Chondrocyte (in vitro differentiated cells): ENCODE results near the gene DCTN2. TPM values are rescaled to one million over a fixed set of nuclear protein-coding genes. Genes with fewer than 3 reads are reported as not detected.

ENCODE experiments used
- DNase-seq: peaks from one replicate; pipeline ENCODE4 v3.0.0; 2021; ENCODE audit warnings: mixed read lengths, low spot score
- H3K27ac Mint-ChIP-seq: one replicate; pipeline ENCODE4 v1.8.0; 2021; ENCODE audit warnings: mild to moderate bottlenecking, moderate library complexity, mixed read lengths; ENCODE audit not compliant: unreplicated experiment
- H3K27me3 Mint-ChIP-seq: 2 replicates; pipeline ENCODE4 v1.8.0; 2021; ENCODE audit warnings: low read depth, mixed read lengths
- H3K36me3 Mint-ChIP-seq: 2 replicates; pipeline ENCODE4 v1.8.0; 2021; ENCODE audit warnings: low read depth, mixed read lengths
- H3K4me1 Mint-ChIP-seq: 2 replicates; pipeline ENCODE4 v1.8.0; 2021; ENCODE audit warnings: low read depth, mild to moderate bottlenecking, mixed read lengths
- H3K4me3 Mint-ChIP-seq: one replicate; pipeline ENCODE4 v1.8.0; 2021; ENCODE audit warnings: mild to moderate bottlenecking, moderate library complexity, mixed read lengths; ENCODE audit not compliant: unreplicated experiment
- H3K9me3 Mint-ChIP-seq: 2 replicates; pipeline ENCODE4 v1.8.0; 2021; ENCODE audit warnings: low read depth, mixed read lengths
- total RNA-seq: library from RNA; stranded (reverse); gene quantifications from 3 replicates; pipeline ENCODE4 v1.2.1, GENCODE V29; 2021
- TF ChIP-seq, protein P1 (sequence below): fragments of 200-600 bp; sonication (generic); IDR thresholded peaks from 2 replicates; pipeline ENCODE4 v1.5.0; 2021; ENCODE audit warnings: antibody characterized with exemption, mild to moderate bottlenecking, moderate library complexity

The DCTN2 gene
- total RNA-seq, 1 donor from 2014 or later, result 112 TPM

GRCh38 chr12:57558864-57559263 is 11.9 kb upstream of the DCTN2 start:
- no peak for DNase-seq
- H3K9me3 Mint-ChIP-seq, result no peaks in the 10 kb centered on the region
- H3K4me1 Mint-ChIP-seq, result peaks cover 2% of the 10 kb centered on the region
- H3K4me3 Mint-ChIP-seq, result no peak overlapping the region
- H3K27me3 Mint-ChIP-seq, result peaks cover 8% of the 10 kb centered on the region
- peaks cover 8% of the 10 kb centered on the region for H3K36me3 Mint-ChIP-seq
- no peak overlapping the region for H3K27ac Mint-ChIP-seq
- TF ChIP-seq, protein P1, sequence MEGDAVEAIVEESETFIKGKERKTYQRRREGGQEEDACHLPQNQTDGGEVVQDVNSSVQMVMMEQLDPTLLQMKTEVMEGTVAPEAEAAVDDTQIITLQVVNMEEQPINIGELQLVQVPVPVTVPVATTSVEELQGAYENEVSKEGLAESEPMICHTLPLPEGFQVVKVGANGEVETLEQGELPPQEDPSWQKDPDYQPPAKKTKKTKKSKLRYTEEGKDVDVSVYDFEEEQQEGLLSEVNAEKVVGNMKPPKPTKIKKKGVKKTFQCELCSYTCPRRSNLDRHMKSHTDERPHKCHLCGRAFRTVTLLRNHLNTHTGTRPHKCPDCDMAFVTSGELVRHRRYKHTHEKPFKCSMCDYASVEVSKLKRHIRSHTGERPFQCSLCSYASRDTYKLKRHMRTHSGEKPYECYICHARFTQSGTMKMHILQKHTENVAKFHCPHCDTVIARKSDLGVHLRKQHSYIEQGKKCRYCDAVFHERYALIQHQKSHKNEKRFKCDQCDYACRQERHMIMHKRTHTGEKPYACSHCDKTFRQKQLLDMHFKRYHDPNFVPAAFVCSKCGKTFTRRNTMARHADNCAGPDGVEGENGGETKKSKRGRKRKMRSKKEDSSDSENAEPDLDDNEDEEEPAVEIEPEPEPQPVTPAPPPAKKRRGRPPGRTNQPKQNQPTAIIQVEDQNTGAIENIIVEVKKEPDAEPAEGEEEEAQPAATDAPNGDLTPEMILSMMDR, result no peak

- H3K4me1 Mint-ChIP-seq, result peaks cover 39% of the 10 kb centered on the region
- H3K36me3 Mint-ChIP-seq, result peaks cover 4% of the 10 kb centered on the region
- no peaks in the 10 kb centered on the region for H3K9me3 Mint-ChIP-seq
- no peak overlapping the region for H3K27ac Mint-ChIP-seq
- no peak overlapping the region for H3K4me3 Mint-ChIP-seq
- no peak for DNase-seq
- H3K27me3 Mint-ChIP-seq, result no peaks in the 10 kb centered on the region
- TF ChIP-seq, protein P1, result no peak
Measured at GRCh38 chr12:57554897-57555296, 7.9 kb upstream of the DCTN2 start.

DNA sequence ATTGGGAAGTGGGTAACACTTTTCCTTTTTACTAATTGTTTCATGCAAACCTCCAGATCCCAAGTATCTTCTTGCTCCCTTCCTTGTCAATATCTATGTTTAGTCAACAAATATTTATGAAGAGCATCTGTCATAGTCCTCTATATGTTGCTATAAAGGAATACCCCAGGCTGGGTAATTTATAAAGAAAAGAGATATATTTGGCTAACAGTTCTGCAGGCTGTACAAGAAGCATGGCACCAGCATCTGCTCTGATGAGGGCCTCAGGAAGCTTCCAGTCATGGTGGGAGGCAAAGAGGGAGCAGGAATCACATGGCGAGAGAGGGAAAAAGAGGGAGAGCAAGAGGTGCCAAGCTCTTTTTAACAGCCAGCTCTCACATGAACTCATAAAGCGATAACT is 7.5 kb upstream of the DCTN2 start:
- H3K4me3 Mint-ChIP-seq, result no peak overlapping the region
- H3K27me3 Mint-ChIP-seq, result peaks cover under 1% of the 10 kb centered on the region
- DNase-seq, result no peak
- H3K36me3 Mint-ChIP-seq, result peaks cover 4% of the 10 kb centered on the region
- TF ChIP-seq, protein P1, result no peak
- H3K4me1 Mint-ChIP-seq, result peaks cover 41% of the 10 kb centered on the region
- H3K27ac Mint-ChIP-seq, result no peak overlapping the region
- no peaks in the 10 kb centered on the region for H3K9me3 Mint-ChIP-seq

- peak overlapping the region; percentile 5 for H3K4me3 Mint-ChIP-seq
- no peaks in the 10 kb centered on the region for H3K9me3 Mint-ChIP-seq
- peaks cover 7% of the 10 kb centered on the region for H3K27me3 Mint-ChIP-seq
- TF ChIP-seq, protein P1, result no peak
- peaks cover 4% of the 10 kb centered on the region for H3K36me3 Mint-ChIP-seq
- peaks cover 45% of the 10 kb centered on the region for H3K4me1 Mint-ChIP-seq
- H3K27ac Mint-ChIP-seq, result peak overlapping the region; percentile 70
- no peak for DNase-seq
Measured at GRCh38 chr12:57553343-57554202, 6.6 kb upstream of the DCTN2 start.

GRCh38 chr12:57552835-57553313 is 5.9 kb upstream of the DCTN2 start:
- H3K4me3 Mint-ChIP-seq, result peak overlapping the region; percentile 5
- TF ChIP-seq, protein P1, result no peak
- no peaks in the 10 kb centered on the region for H3K9me3 Mint-ChIP-seq
- H3K36me3 Mint-ChIP-seq, result peaks cover 4% of the 10 kb centered on the region
- DNase-seq, result no peak
- H3K27ac Mint-ChIP-seq, result peak overlapping the region; percentile 70
- H3K27me3 Mint-ChIP-seq, result peaks cover 10% of the 10 kb centered on the region
- peaks cover 45% of the 10 kb centered on the region for H3K4me1 Mint-ChIP-seq
